Activated CD4-positive, alpha-beta T cell treated with anti-CD3 and anti-CD28 coated beads, Interleukin-2, amount 50 U/mL, for 24 hours (primary cell): ENCODE data around the gene ATRNL1.

Experiments
- DNase-seq, 2 donors: peaks; one replicate each; pipeline ENCODE4 v3.0.0-alpha.2; 2020; ENCODE audit warnings: low read depth in 1 of 2, low spot score in 1 of 2

The ATRNL1 gene

DNA sequence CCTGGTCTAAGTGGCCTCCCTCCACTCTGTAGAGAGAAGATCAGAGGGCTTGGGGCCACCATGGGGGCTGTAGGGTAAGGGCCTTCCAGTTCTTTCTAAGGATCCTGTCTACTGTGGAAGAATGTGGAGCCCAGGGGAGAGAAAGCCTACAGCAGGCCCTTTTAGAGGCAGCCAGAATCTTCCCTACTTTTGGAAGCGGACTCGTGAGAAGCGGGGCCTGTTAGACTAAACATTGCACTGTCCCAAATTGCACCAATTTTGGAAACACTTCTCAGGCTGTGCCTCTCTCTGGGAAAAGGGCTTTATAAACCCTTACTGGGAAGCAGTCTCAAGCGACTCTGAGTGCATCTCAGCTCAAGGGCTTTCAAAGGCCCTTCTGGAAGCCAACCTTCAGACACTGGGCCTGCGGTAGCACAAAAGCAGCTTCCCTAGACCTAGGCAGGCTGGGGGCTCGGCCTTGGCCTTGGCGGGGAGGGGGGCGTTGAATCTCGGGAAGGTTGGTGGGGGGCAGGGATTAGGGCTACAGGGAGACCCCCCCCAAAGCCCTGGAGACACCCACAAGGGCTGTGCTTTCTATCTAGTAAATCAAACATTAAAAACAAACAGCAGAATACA is 881.8 kb downstream of the ATRNL1 start:
- no peak for DNase-seq

GRCh38 chr10:115975506-115975905 is 882.3 kb downstream of the ATRNL1 start:
- no peak for DNase-seq

GRCh38 chr10:115976342-115976741 is 883.2 kb downstream of the ATRNL1 start:
- no peak for DNase-seq

GRCh38 chr10:115977855-115978254 is 884.7 kb downstream of the ATRNL1 start:
- no peak for DNase-seq

DNA sequence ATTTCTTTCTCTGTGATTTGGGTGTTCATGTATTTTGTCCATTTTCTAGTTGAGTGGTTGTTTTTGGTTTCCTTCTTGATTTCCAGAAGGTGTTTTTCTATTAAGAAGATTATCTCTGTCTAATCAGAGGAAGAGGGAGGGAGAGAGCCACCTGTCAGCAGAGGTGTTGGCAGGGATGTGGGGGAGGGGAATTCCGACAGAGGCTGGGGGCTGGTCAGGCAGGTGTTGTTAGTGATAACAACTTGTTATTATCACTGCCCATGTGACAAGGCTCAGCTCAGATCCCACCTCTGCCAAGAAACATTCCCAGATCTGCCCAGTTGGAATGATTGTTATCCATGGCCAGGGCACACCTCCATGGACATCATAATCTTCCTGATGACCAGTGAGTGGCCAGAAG is 886.4 kb downstream of the ATRNL1 start:
- DNase-seq, result no peak

- DNase-seq, result no peak
Observed at GRCh38 chr10:115980470-115980869, 887.3 kb downstream of the ATRNL1 start.

- no peak for DNase-seq
Observed at GRCh38 chr10:115981081-115981480, 887.9 kb downstream of the ATRNL1 start.

GRCh38 chr10:115982076-115982475 is 888.9 kb downstream of the ATRNL1 start:
- DNase-seq, result no peak

DNA sequence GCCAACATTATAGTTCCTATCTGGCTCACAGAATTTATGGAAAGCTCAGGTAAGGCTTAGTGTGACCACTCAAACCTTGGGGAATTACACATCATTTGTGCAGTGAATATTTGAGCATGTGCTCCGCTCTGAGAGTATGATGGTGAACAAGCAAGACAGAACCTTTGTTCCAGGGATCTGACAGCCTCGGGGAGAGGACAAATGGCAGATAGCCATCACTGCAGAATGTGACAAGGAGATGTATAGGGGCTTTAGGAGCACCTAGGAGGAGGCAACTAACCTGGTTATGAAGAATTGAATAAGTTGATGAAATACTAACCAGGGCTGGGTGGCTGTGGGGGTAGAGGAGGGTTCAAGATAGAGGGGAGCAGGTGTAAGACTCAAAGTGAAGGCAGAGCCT is 889.4 kb downstream of the ATRNL1 start:
- DNase-seq, result no peak

- DNase-seq, result no peak
Observed at GRCh38 chr10:115985786-115986185, 892.6 kb downstream of the ATRNL1 start.

DNA sequence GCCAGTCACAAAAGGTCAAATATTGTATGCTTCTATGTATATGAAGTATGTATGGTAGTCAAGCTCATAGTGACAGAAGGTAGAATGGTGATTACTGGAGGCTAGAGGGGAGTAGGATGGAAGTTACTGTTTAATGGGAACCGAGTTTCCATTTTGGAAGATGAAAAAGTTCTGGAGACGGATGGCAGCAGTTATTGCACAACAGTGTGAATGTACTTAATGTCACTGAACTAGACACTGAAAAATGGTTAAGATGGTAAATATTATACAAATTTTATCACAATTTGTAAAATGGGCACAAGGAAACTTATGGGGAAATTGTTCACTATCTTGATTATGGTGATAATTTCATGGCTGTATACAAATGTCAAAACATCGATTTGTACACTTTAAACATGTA is 895.2 kb downstream of the ATRNL1 start:
- DNase-seq, result no peak

DNA sequence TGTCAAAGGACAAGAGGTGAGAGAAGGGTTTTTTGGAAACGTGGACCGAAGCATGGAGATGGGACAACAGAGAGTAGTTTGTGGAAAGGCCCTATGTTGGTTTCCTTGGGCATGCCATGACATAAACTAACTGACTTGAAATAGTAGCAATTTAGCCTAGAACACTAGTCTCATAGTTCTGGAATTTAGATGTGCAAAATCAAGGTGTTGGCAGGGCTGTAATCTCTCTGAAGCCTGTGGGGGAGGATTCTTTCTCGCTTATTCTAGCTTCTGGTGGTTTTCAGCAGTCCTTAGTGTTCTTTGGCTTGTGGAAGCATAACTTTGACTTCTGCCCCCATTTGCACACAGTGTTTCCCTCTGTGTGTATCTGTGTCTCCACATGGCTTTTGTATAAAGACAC is 896.5 kb downstream of the ATRNL1 start:
- no peak for DNase-seq

DNA sequence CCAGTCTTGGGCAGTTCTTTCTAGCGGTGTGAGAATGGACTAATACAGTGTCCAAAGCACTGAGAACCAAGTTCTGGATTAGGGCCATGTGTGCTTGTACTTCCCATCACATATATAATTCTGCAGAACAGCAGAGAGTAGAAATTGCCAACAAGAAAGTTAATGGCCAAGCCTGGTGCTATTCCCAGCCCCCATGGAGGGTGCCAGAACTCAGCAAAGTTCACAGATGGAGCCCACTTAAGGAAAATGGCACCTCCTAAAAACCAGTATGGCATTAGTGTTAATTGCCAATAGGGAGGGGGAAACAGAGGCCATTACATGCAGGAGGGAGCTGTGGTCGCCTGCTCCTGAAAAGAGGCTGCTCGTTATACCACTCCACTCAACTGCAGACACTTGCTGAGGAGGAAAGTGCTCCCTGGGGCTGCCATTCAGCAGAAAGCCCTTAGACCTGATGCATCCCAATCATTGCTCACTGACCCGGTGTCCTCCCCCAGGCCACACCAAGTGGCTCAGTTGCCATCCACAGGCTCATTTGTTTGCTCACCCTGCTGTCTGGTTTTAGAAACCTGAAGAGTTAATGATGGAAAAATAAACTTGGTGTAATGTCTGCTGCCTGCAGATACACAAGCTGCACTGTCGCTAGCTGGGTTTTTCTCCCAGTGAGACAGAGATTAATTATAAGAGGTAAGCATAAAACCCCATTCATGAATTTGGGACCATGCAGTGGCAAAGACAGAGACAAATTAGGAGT is 899.2 kb downstream of the ATRNL1 start:
- no peak for DNase-seq

DNA sequence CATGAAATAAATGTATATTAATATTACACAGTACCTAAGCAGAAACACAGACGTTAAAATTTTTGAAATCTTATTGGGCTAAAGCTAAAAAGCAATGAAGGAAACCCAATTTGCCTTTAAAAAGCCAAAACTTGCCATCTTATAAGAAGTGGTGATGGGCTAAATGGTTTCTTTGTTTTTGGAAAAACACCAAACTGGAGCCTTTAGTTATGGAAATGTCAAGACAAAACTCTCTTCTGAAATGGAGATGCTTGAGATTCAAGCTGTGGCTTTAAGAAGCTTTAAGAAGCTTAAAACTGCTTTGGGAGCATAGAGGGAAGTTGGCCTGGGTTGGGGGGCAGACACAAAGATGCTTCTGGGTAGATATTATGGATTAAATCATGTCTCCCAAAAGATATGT is 902.9 kb downstream of the ATRNL1 start:
- no peak for DNase-seq

DNA sequence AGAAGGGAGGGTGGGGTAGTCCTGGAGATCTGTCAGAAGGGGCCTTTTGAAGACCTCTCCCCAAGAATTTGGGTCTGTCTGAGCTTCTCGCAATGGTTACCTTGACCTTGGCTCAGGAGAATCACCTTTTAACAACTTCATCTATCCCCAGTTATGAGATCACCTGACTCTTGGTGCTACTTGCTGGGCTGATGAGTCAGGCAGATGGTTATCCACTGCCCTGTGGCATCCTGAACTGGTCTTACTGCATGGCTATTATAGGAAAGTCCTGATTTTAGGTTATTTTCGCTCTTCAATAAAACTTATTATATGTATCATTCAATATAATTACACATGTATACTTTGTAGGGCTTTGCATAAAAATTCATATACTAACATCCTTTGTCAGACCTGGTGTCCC is 905.1 kb downstream of the ATRNL1 start:
- DNase-seq, result no peak
